H9 (cell line): Measurements from ENCODE around the gene SASS6. TPM values are rescaled to one million over a fixed set of nuclear protein-coding genes. Genes with fewer than 3 reads are reported as not detected.

Experiments used
- DNase-seq: peaks from one replicate; pipeline ENCODE4 v3.0.0-alpha.2; 2017
- H2AFZ ChIP-seq: one replicate; pipeline ENCODE4 v1.6.1; 2013; ENCODE audit warnings: mild to moderate bottlenecking, low read length, control low read depth, moderate library complexity
- H2AK5ac ChIP-seq: 2 replicates; pipeline ENCODE4 v1.6.1; 2013; ENCODE audit warnings: low read length, control low read depth, mixed read lengths; ENCODE audit not compliant: insufficient read length
- H2BK120ac ChIP-seq: one replicate; pipeline ENCODE4 v1.6.1; 2013; ENCODE audit warnings: low read depth, mild to moderate bottlenecking, low read length, control low read depth, inconsistent platforms; ENCODE audit not compliant: poor library complexity, severe bottlenecking
- H2BK12ac ChIP-seq: 2 replicates; pipeline ENCODE4 v1.6.1; 2013; ENCODE audit warnings: low read length, control low read depth, mixed read lengths, low read depth; ENCODE audit not compliant: insufficient read length
- H2BK15ac ChIP-seq: 2 replicates; pipeline ENCODE4 v1.6.1; 2013; ENCODE audit warnings: low read depth, low read length, control low read depth
- H2BK20ac ChIP-seq: one replicate; pipeline ENCODE4 v1.6.1; 2013; ENCODE audit warnings: low read depth, mild to moderate bottlenecking, low read length, control low read depth, inconsistent platforms; ENCODE audit not compliant: poor library complexity, severe bottlenecking
- H2BK5ac ChIP-seq: 2 replicates; pipeline ENCODE4 v1.6.1; 2013; ENCODE audit warnings: low read length, control low read depth, mixed read lengths; ENCODE audit not compliant: insufficient read length
- H3K14ac ChIP-seq: 2 replicates; pipeline ENCODE4 v1.6.1; 2013; ENCODE audit warnings: low read length, control low read depth; ENCODE audit not compliant: insufficient read depth
- H3K18ac ChIP-seq: 2 replicates; pipeline ENCODE4 v1.6.1; 2013; ENCODE audit warnings: low read depth, mild to moderate bottlenecking, mixed read lengths, low read length, control low read depth; ENCODE audit not compliant: insufficient read length
- H3K23ac ChIP-seq: 2 replicates; pipeline ENCODE4 v1.6.1; 2013; ENCODE audit warnings: low read length, control low read depth, mixed read lengths, low read depth; ENCODE audit not compliant: insufficient read length
- H3K23me2 ChIP-seq: 2 replicates; pipeline ENCODE4 v1.6.1; 2013; ENCODE audit warnings: low read depth, mild to moderate bottlenecking, mixed read lengths, low read length, control low read depth; ENCODE audit not compliant: insufficient read length, poor library complexity, severe bottlenecking
- H3K27ac ChIP-seq: 2 replicates; pipeline ENCODE4 v1.5.1; 2013; ENCODE audit warnings: low read length, control low read depth, mixed read lengths, low read depth; ENCODE audit not compliant: insufficient read length
- H3K27me3 ChIP-seq: 2 replicates; pipeline ENCODE4 v1.6.1; 2013; ENCODE audit warnings: low read length, control low read depth, inconsistent platforms; ENCODE audit not compliant: insufficient read depth
- H3K4ac ChIP-seq: 2 replicates; pipeline ENCODE4 v1.6.1; 2013; ENCODE audit warnings: low read depth, mild to moderate bottlenecking, control low read depth, inconsistent platforms, low read length, moderate library complexity
- H3K4me1 ChIP-seq: 2 replicates; pipeline ENCODE4 v1.6.1; 2013; ENCODE audit warnings: low read length, control low read depth, inconsistent platforms; ENCODE audit not compliant: insufficient read depth
- H3K4me2 ChIP-seq: 2 replicates; pipeline ENCODE4 v1.6.1; 2013; ENCODE audit warnings: low read length, control low read depth, mixed read lengths; ENCODE audit not compliant: insufficient read length, insufficient read depth
- H3K56ac ChIP-seq: 2 replicates; pipeline ENCODE4 v1.6.1; 2013; ENCODE audit warnings: low read depth, mild to moderate bottlenecking, mixed read lengths, low read length, control low read depth; ENCODE audit not compliant: insufficient read length
- H3K79me1 ChIP-seq: 2 replicates; pipeline ENCODE4 v1.6.1; 2013; ENCODE audit warnings: low read depth, mild to moderate bottlenecking, moderate library complexity, low read length, control low read depth, inconsistent platforms; ENCODE audit not compliant: insufficient read depth, poor library complexity, severe bottlenecking
- H3K79me2 ChIP-seq: 2 replicates; pipeline ENCODE4 v1.6.1; 2013; ENCODE audit warnings: low read length, control low read depth, inconsistent platforms; ENCODE audit not compliant: insufficient read depth
- H3K9ac ChIP-seq: 2 replicates; pipeline ENCODE4 v1.6.1; 2013; ENCODE audit warnings: low read length, control low read depth, mixed read lengths; ENCODE audit not compliant: insufficient read length; ENCODE audit errors: extremely low read depth
- H3K9me3 ChIP-seq: one replicate; pipeline ENCODE4 v1.6.1; 2013; ENCODE audit warnings: low read depth, low read length, inconsistent platforms; ENCODE audit not compliant: control insufficient read depth
- H3T11ph ChIP-seq: one replicate; pipeline ENCODE4 v1.6.1; 2013; ENCODE audit warnings: mild to moderate bottlenecking, low read length, control low read depth, inconsistent platforms
- H4K20me1 ChIP-seq: one replicate; pipeline ENCODE4 v1.6.1; 2013; ENCODE audit not compliant: control insufficient read depth, insufficient read length, insufficient read depth
- H4K5ac ChIP-seq: 2 replicates; pipeline ENCODE4 v1.6.1; 2013; ENCODE audit warnings: low read depth, mild to moderate bottlenecking, mixed read lengths, low read length, control low read depth; ENCODE audit not compliant: insufficient read length
- H4K8ac ChIP-seq: replicated peaks from 2 replicates; pipeline ENCODE4 v1.6.1; 2013; ENCODE audit warnings: low read length, control low read depth, mixed read lengths, low read depth; ENCODE audit not compliant: insufficient read length
- H4K91ac ChIP-seq: 2 replicates; pipeline ENCODE4 v1.6.1; 2013; ENCODE audit warnings: low read depth, mild to moderate bottlenecking, moderate library complexity, mixed read lengths, low read length, control low read depth; ENCODE audit not compliant: insufficient read length
- H3K27ac Mint-ChIP-seq, 3 experiments: 2 replicates in 2 of 3; 3 replicates in 1 of 3; pipeline ENCODE4 v1.8.0; 2020 to 2021; ENCODE audit warnings: mixed read lengths in 3 of 3, mild to moderate bottlenecking in 1 of 3, moderate library complexity in 1 of 3
- H3K27me3 Mint-ChIP-seq: 2 replicates; pipeline ENCODE4 v1.8.0; 2021; ENCODE audit warnings: low read depth, mild to moderate bottlenecking, moderate library complexity, mixed read lengths
- H3K36me3 Mint-ChIP-seq, 3 experiments: 2 replicates in 2 of 3; 3 replicates in 1 of 3; pipeline ENCODE4 v1.8.0; 2020 to 2021; ENCODE audit warnings: low read depth in 3 of 3, mixed read lengths in 3 of 3; ENCODE audit not compliant: insufficient read depth in 1 of 3
- H3K4me1 Mint-ChIP-seq, 2 experiments: 2 replicates each; pipeline ENCODE4 v1.8.0; 2020; ENCODE audit warnings: mixed read lengths in 2 of 2
- H3K4me3 Mint-ChIP-seq, 2 experiments: 2 replicates in 1 of 2; 3 replicates in 1 of 2; pipeline ENCODE4 v1.8.0; 2020 to 2021; ENCODE audit warnings: mild to moderate bottlenecking in 2 of 2, mixed read lengths in 2 of 2, moderate library complexity in 1 of 2
- H3K9me3 Mint-ChIP-seq, 2 experiments: 2 replicates in 1 of 2; 3 replicates in 1 of 2; pipeline ENCODE4 v1.8.0; 2020; ENCODE audit warnings: mild to moderate bottlenecking in 2 of 2, mixed read lengths in 2 of 2, moderate library complexity in 1 of 2
- CTCF ChIP-seq: fragments of 200-600 bp; sonication (generic); conservative IDR thresholded peaks from 3 replicates; pipeline ENCODE4 v1.8.0; 2021; ENCODE audit warnings: antibody characterized with exemption, mild to moderate bottlenecking
- WGBS: extraction: QIAGEN DNeasy Blood & Tissue Kit; methylation state at CpG from one replicate; pipeline ENCODE4 v1.1.7; 2013; ENCODE audit warnings: missing lambda C conversion rate, low lambda C conversion rate, mixed read lengths; ENCODE audit not compliant: insufficient read length; ENCODE audit errors: extremely low coverage; 5-methylcytosine and 5-hydroxymethylcytosine counted together
- total RNA-seq: library from RNA; stranded (reverse); gene quantifications from 2 replicates; pipeline ENCODE4 v1.2.1, GENCODE V29; 2021

SASS6 gene
- total RNA-seq, 1 experiment from 2014 or later: 15.2 TPM

DNA sequence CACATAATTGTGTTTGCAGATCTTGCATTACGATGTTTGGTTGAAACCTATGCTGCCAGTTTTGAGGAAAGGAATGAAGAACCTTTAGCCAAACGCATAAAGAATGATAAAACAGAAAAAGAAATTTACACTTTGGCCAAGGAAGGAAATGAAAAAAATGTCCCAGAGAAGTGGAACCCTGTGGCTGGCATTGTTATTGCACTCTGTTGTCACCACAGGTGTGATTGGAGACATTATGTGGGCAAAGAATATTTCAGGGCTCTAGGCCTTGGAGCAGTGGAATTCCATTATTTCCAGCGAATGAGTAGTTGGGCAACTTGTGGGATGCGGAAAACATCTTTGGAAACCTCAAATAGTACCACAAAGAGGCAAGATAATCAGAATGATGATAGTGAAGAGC lies 15.1 kb upstream of the SASS6 start:
- H4K20me1 ChIP-seq: no peaks in the 10 kb centered on the region
- WGBS: no CpG with 5 or more reads among the region's 4 CpGs
- H3K27me3 ChIP-seq: no peaks in the 10 kb centered on the region
- H2BK120ac ChIP-seq: no peak overlapping the region
- no peak overlapping the region for H4K5ac ChIP-seq
- H2BK15ac ChIP-seq: no peak overlapping the region
- no peak overlapping the region for H3K14ac ChIP-seq
- no peaks in the 10 kb centered on the region for H3K27me3 Mint-ChIP-seq
- no peak overlapping the region for H2BK12ac ChIP-seq
- no peak overlapping the region for H3T11ph ChIP-seq
- no peak overlapping the region for H3K56ac ChIP-seq
- no peaks in the 10 kb centered on the region for H3K9me3 ChIP-seq
- H3K4me2 ChIP-seq: peak overlapping the region; percentile 40
- DNase-seq: no peak
- H3K23ac ChIP-seq: no peak overlapping the region
- H3K27ac Mint-ChIP-seq: peak overlapping the region in 2 of 3 experiments; percentile 56 to 86; a peak in 4 of 7 replicates
- no peak overlapping the region for H4K91ac ChIP-seq
- no peak overlapping the region for H3K4me3 Mint-ChIP-seq
- H3K36me3 Mint-ChIP-seq: peaks cover 8 to 38% (median 26%) of the 10 kb centered on the region in 3 experiments
- H3K9ac ChIP-seq: no peak overlapping the region
- no peaks in the 10 kb centered on the region for H3K79me1 ChIP-seq
- peaks cover 8 to 9% of the 10 kb centered on the region in 2 experiments for H3K4me1 Mint-ChIP-seq
- H3K27ac ChIP-seq: peak overlapping the region; percentile 61
- no peaks in the 10 kb centered on the region for H3K9me3 Mint-ChIP-seq
- H3K79me2 ChIP-seq: no peaks in the 10 kb centered on the region; the same call in 1 of the 2 replicates
- no peak overlapping the region for H2BK20ac ChIP-seq
- H3K4me1 ChIP-seq: peaks cover 3% of the 10 kb centered on the region; the same call in 1 of the 2 replicates
- H2AFZ ChIP-seq: no peak overlapping the region
- no peak for TF ChIP-seq CTCF
- H3K23me2 ChIP-seq: no peaks in the 10 kb centered on the region
- H4K8ac ChIP-seq: no peak overlapping the region
- no peak overlapping the region for H2AK5ac ChIP-seq
- no peak overlapping the region for H3K18ac ChIP-seq
- H2BK5ac ChIP-seq: no peak overlapping the region
- no peak overlapping the region for H3K4ac ChIP-seq
